Inflammatory macrophage treated with lipopolysaccharide for 1 hour (primary cell): ENCODE data around the gene NXF1.
"Not testable (repeated sequence)": the region's sequence is repeated elsewhere in the genome, so short reads cannot be mapped to it uniquely, and the experiment has no call there.

ENCODE experiments used
- DNase-seq, 2 donors: peaks; one replicate each; pipeline ENCODE4 v3.0.0-alpha.2; 2020 to 2022

The NXF1 gene

DNA sequence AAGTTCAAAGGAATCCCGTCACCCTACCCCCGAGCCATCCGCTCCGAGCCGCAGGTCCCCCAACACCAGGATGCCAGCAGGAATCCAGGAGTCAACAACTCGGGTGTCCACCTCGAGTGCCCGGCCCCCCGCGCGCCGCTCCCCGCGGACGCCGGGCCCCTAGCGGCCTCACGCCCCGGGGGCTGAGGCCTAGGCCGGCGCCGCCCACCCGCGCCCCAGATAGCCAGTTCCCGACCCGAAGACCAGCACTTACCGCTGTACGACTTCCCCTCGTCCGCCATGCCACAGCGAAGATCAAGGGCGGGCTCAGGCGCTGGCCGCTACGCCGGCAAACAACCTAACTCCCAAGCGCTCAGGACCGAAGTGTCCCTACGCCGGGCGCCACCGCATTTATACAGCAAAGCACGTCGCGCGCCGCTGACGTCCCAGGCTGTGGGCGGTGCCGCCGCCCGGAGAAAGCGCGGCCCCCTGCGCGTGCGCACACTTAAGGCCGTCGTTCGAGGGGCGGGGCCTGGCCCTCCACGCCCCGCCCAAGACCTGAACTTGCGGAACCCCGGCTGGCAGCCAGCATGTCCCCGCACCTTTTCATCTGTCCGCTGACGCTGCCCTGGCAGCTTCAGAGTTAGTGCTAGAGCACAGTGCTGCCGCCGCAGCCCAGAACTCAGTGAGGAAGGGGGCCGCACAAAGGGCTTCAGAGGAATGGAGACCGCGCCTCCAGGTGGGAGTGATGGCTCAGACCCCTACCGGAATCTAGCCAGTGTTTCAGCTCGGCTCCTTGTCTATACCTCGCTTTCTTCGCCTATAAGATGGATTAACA is at the start of gene NXF1:
Gene NXF1 (minus strand): TSS at position 365 of the 817 bp plus-strand sequence. CDS start 84 bp downstream, at position 281.
- peak; percentile 92 to 99 for DNase-seq

DNA sequence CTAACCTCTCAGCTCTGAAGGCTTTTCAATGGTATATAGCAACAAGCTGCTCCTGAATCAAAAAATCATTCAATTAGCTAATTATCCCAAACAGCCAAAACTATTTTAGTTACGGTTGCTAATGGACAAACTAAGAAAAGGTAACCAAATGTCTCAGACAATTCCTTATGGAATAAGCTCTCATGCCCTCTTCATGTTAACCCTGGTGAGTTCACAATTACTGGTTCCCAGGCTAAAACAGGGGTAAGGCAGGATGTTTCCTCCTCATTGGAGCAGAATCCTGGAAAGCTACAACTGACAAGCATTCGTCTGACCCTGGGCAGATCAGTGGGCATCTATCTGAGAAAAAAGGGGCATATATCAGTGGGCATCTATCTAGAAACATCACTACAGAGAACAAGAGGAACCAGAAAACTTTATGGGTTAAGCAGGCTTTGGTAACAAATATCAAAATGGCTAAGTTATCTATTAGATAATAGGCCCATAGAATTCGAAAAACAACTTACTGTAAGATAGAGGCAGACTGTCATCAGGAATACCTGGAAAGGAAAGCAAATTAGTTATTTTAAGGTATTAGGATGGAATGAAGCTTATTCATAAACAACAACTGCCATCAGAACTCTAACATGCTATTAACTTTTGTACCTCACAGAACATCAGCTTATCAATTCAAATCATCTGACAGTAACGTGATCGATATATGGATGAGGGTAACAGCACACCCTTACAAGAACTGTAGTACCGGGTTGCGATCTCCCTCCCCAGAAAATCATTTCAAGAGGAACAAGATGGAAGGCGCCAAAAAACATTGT is 49.0 kb upstream of the NXF1 start:
- DNase-seq: no peak

DNA sequence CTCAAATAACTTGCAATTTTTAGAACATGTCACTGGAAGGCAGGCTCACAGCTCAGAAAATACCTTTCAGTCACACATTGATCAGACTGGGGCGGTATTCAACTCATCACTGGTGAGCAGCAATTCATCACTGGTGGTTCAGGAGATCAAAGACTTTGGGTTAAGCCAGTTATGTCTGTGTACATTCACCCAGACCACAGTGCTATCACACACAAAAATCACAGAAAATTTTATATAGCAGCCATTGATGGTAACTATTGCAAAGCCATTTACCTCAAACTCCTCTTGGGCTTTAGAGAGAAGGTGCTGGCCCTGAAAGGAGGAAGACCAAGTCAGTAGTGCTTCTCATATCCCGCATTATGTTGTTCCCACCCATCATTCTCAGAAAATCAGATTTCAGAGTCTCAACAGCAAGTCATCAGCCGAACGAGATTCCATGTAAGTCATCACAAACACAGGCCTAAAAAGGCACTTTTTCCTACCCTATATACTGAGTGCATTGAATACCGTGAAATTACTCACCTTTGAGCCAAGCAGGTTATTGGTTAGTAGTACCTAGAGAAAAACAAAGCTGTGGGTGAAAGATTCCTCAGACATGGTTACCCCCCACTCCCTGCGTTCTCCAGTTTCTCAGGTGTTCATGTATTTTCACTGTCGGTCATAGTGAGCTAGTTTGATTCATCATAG is 48.2 kb upstream of the NXF1 start:
- DNase-seq: no peak

DNA sequence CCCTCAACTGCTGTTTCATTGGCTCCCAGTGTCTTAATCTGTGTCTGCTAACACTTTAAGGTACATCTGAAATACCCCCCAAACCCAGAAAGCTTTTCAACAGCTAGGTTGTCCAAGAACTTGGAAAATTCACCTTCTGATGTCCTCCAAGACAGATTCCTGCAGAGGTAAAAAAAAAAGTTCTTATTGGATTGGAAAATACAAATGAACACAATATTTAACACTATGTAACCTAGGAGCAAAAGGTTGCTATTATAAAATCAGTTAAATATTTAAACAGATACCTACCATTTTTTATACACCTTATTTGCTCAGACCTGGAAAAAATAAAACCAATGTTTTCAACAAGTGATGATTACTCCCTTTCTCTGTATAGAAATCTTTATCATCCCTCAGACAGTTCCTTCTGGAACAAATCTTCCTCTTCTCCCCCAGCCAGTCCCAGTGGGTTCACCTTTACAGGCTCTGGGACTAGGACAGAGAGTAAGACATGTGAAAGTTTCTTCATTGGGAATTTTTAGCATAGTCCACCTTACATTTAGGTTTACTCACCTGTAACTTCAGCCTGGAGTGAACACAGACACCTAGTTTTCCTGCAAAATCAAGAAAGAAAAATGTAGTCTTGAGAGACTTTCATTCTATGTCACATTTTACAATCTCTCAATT is 47.4 kb upstream of the NXF1 start:
- no peak for DNase-seq

DNA sequence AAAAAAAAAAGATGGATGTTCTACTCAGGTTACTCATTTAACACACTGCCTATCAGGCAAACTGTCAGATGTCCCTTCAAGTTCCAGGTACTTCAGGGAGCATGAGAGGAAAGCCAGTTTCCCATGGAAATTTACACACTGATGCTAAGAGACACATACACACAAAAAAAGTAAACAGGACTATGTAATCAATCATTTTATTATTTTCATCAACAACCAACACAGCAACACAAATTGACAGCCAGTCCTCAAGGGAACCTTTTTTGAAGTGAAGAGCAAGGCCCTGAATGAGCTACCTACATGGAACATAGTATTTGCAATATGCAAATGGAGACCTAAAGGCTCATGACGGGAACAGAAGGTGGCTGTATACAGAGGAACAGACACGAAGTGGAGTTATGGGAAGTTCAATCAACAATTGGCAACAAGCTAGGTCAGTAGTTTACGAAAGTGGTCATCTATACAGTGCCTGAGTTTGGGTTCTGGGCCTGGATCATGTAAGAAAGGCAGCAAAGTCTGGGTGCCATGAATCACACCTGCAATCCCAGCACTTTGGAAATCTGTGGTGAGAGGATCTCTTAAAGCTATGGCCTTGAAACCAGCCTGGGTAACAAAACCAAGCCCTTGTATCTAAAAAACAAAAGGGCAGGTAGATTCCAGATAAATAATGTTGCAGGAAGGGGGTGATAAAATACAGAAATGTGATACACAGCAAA is 46.7 kb upstream of the NXF1 start:
- no peak for DNase-seq

DNA sequence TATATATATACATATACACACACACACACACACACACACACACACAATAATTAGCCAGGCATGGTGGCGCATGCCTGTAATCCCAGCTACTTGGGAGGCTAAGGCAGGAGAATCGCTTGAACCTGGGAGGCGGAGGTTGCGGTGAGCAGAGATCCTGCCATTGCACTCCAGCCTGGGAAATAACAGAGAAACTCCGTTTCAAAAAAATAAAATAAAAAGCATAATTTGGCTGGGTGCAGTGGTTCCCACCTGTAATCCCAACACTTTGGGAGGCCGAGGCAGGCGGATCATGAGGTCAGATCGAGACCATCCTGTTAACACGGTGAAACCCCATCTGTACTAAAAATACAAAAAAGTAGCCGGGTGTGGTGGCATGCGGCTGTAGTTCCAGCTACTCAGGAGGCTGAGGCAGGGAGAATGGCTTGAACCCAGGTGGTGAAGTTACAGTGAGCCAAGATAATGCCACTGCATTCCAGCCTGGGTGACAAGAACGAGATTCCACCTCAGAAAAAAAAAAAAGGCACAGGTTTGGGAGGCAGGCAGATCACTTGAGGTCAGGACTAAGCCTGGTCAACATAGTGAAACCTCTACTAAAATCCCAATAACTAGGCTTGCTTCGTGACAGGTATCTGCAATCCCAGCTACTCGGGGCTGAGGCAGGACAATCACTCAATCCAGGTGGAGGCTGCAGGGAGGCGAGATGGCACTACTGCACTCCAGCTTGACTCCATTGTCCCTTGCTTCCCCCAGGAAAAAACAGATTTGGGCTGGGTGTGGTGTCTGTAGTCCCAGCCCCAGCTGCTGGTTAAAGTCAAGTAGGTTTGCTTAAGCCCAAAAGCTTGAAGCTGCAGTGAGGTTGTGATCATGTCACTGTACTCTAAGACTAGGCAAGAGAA is 45.9 kb upstream of the NXF1 start:
- no peak for DNase-seq

DNA sequence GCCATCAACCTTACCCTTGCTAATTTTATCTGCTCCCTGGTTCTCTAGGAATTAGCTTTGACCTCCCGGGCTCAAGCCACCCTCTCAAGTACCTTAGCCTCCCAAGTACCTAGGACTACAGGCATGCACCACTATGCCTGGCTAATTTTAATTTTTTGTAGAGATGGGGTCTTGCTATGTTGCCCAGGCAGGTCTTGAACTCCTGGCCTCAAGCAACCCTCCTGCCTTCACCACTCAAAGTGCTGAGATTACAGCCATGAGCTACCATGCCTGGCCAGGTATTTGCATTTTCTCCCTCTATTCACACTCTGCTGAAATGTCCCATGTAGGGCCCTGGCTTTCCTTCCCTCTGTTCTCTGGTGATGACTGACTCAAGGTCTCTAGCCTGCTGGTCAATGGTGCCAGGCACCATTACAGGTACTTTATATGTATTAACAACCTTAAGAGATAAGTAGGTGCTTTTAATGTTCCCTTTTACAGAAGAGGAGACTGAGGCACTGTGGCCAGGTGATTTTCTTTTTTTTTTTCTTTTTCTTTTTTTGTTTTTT is 42.6 kb upstream of the NXF1 start:
- no peak for DNase-seq

DNA sequence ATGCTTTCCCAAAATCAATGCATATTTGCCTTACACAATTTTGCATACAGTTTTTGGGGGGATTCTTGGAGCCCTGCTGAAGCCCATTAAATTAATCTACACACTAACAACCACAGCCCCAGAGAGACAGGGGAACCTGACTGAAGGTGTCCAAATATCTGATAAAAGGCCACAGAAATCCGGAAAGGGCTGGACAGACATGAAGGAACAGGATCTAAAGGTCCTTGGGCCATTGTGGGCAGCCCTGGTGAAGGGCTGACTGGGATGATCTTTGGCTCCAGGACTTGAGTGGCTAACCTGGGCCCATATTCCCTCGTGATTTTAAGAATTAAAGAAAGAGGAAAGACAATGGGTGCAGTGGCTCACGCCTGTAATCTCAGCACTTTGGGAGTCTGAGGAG is 40.9 kb upstream of the NXF1 start:
- DNase-seq: no peak

DNA sequence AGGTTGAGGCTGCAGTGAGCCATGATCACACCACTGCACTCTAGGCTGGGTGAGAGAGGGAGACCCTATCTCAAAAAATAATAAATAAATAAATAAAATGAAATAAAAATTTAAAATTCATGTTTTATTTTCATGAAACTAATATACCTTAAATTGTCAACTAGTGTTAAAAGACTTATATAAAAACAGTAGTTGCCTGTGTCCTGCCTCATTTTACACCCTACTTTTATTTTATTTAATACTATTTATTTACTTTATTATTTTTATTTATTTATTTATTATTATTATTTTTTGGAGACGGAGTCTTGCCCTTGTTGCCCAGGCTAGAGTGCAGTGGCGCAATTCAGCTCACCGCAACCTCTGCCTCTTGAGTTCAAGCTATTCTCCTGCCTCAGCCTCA is 38.9 kb upstream of the NXF1 start:
- DNase-seq: no peak

DNA sequence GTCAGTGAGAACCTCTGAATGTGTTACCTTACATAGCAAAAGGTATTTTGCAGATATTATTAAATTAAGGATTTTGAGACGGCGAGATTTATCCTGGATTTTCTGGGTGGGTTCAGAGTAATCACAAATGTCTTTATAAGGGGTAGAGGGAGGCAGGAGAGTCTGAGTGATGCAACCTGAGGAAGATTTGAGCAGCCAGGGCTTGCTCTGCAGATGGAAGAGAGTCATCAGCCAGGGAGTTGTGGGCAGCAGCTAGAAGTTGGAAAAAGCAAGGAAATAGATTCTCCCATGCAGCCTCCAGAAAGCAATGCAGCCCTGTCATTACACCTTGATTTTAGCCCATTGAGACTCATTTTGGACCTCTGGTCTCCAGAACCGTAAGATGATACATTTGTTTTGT is 38.2 kb upstream of the NXF1 start:
- DNase-seq: no peak

DNA sequence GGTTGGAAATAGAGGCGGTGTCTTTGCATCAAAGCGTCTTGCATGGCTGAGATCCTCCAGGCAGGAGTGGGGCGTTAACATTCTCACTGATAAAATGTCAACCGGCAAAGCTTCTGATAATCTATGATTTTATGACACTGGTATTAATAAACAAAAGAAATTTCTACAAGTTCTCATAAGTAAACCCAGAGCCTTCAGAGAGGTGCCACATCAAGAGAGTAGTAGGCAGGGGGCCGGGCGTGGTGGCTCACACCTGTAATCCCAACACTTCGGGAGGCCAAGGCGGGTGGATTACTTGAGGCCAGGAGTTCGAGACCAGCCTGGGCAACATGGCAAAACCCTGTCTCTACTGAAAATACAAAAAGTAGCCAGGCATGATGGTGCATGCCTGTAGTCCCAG is 37.7 kb upstream of the NXF1 start:
- not testable (repeated sequence) for DNase-seq

DNA sequence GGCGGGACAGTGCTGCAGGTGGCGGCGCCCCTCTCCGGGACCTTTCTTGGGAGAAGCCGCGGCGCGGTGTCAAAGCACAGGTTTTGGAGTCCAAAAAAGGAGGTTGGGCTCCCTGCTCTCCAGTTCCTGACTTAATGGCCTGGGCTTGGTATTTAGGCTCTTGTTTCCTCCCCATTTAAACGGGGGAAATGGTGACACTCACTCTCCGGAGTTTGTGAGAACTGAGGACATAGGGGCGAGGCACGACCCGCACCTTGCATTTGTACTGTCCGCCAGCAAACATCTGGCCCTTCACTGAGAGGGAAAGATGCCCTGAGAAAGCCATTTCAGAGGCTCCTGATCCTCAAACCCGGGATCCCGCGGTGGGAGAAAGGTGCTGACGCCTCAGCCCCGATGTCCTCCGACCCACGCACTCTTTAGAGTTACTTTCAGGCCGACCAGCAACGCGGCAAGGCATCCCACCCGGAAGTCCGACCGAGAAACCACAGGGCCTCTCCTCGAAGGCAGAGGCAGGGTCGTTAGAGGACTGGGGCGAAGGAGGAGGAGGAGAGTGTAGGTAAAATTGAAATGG is 37.0 kb upstream of the NXF1 start:
- peak in 1 of 2 donors; percentile 6 for DNase-seq

DNA sequence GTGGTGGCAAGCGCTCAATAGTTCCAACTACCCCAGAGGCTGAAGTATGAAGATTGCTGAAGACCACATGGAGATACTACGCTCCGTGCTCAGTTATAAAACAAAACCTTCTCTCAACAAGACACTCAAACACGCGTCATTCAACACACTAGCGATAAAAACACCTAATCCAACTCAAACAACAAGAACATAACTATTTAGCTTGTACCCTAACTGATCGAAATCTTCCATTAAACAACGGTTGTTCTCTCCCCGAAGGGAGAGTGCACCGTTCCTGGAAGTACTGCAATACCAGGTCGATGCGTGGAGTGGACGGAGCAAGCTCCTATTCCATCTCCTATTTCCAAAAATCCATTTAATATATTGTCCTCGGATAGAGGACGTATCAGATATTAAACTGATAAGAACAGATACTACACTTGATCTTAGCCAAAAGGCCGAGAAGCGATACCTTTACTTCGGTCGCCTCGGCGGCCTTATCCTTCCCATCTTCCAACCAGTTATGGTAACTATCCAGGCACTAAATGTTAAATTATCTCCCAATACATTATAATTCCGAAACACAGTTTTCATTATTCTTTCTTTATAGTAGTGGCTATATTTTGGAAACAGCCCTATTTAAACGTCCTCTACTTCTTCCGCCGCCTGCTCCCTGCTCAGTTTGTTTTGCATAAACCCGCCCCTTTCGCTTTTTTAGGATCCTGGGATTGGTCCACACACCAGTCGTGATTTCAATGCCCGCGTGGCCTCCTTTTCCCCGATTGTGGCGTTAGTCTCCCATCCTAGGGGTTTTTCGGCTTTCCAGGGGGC is 36.3 kb upstream of the NXF1 start:
- DNase-seq: peak; percentile 98 to 100

DNA sequence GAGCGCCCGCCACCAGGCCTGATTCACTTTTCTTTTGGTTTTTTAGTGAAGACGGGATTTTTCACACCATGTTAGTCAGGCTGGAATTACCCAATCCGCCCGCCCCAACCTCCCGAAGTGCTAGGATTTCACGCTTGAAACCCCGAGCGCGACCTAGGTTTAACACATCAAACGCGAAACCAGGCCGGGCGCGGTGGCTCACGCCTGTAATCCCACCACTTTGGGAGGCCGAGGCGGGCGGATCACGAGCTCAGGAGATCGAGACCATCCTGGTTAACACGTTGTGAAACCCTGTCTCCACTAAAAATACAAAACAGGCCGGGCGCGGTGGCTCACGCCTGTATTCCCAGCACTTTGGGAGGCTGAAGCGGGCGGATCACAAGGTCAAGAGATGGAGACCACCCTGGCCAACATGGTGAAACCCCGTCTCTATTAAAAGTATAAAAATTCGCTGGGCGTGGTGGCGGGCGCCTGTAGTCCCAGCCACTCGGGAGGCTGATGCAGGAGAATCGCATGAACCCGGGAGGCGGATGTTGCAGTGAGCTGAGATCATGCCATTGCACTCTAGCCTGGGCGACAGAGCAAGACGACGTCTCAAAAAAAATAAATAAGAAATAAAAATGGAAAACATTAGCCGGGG is 35.6 kb upstream of the NXF1 start:
- peak; percentile 87 to 90 for DNase-seq

DNA sequence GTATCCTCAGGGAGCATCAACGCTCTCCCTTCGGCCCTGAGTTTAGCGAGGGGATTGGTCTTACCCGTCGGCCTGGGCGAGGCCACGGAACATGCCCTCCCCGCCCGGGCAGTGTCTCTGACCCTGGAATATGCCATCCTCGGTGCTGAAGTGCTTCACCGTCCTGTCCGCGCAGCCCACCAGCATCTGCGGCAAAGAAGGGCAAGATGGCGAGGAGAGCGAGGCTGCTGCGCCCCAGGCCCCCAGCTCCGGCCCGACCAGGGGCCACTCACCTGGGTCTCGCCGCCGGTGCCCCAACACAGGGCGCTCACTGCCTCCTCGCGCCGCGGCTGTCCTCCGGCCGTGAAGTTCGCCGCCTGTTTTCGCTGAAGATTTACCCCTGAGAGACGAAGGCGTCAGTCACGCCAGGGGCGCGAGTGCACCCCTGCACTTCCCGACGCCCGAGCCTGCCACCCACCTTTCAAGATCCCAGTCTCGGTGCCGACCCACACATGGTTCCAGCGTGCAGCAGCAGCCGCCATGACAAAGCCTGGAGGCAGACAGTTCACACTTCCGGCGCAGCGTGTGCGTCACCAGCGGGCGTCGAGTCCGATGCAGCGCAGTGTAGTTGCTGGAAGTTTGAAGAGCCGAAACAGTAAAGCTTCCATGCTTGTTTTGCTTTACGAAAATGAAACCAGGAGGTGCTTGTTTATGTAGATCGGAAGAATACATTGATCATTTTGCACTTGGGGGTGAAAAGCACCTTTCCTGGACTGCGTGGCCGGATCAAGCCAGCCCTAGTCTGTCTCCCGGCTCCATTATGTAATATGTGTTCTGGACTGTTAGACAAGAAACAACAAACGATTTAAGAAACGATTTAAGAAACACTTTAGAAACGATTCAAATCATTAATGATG is 34.1 kb upstream of the NXF1 start, which contains the start of gene WDR74:
Gene WDR74 (minus strand): TSS at position 541 of the 896 bp plus-strand sequence. CDS start 20 bp downstream, at position 521.
- DNase-seq: peak; percentile 95 to 96

DNA sequence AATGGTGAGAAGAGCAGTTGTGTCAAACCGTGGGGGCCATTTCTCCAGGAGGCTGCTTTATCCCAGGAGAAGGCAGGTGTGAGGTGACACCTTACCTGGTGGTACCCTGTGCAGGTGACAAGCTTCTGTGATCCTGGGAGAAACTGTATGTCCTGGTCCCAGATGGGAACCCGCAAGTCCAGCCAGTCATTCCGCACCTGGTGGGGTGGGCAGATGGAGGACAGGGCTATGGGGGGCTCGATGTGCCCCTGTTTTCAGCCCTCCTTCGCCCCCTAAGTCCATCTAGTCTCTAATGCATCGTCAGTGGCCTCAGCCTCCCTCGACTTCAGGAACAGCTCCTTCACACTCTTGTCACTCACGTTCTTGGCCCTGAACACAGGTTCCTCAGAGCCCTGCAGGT is 30.1 kb upstream of the NXF1 start:
- no peak for DNase-seq

DNA sequence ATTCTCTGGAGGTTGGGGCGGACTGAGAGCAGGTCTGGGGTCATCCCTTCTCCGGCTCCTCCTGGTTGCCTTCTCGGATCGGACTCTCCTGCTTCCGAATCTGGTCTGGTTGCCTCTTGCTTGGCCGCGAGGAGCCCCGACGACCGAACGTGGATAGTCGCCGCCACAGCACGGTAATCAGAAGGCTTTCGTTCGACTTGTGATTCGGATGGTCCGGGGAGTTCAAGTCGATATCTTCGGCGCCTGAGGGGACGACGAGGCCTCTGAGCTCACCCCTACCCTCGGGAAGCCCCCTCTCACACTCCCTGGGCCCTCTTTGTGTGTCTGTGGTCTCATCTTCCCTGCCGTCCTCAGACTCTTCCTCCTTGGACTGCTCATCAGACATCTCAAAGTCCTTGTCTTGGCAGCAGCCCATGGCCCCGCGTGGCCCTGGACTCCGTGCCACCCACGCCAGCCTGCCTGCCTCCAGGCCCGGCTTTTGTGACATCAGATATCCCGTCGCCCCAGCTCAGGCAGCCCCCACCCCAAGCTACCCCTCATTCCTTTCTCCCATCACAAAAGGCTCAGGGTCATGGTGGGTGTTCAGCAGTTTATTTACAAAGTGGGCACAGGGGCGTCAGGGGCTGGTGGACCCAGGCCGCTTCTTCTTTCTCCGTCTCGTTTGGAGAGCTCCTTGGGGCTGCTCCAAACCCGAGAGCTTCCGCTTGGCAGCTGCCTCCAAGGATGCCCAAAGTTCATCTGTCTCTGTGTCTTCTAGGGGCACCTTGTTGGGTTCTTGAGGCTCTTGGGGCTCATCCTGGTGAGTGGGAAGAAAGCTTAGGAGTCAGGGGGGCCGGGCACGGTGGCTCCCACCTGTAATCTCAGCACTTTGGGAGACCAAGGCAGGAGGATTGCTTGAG is 27.3 kb upstream of the NXF1 start, which contains the start of gene TEX54:
Gene TEX54 (minus strand): TSS at position 506 of the 899 bp plus-strand sequence.
- no peak for DNase-seq
